ENCODE results near the gene MYO1H.
"Not testable (repeated sequence)": the region's sequence is repeated elsewhere in the genome, so short reads cannot be mapped to it uniquely, and the experiment has no call there.

The MYO1H gene

GRCh38 chr12:109473526-109474270, 126.0 kb downstream of the MYO1H start:
- DNase-seq, result not testable (repeated sequence)

- no peak for DNase-seq
These were observed 127.4 kb downstream of the MYO1H start for GRCh38 chr12:109475121-109475520.

- peak; percentile 4 for DNase-seq
These were observed 128.5 kb downstream of the MYO1H start for GRCh38 chr12:109475993-109476806.

- no peak for DNase-seq
These were observed 129.1 kb downstream of the MYO1H start for GRCh38 chr12:109476807-109477184.

GRCh38 chr12:109477185-109477962, 129.7 kb downstream of the MYO1H start, which contains the start of the genes KCTD10 and UBE3B:
TSS of gene KCTD10 (minus strand) at chr12:109477300. CDS start at chr12:109477262, 38 bp downstream.
TSS of gene UBE3B (plus strand) at chr12:109477634. CDS start at chr12:109483552, 5,918 bp downstream.
- peak; percentile 91 for DNase-seq

GRCh38 chr12:109477963-109478315, 130.2 kb downstream of the MYO1H start:
- DNase-seq, result no peak

- DNase-seq, result no peak
These were observed 132.1 kb downstream of the MYO1H start for GRCh38 chr12:109479761-109480160.

- DNase-seq, result no peak
These were observed 132.7 kb downstream of the MYO1H start for GRCh38 chr12:109480356-109480755.

GRCh38 chr12:109481863-109482262, 134.2 kb downstream of the MYO1H start:
- no peak for DNase-seq

GRCh38 chr12:109482491-109482890, 134.8 kb downstream of the MYO1H start:
- no peak for DNase-seq

GRCh38 chr12:109482894-109483293, 135.2 kb downstream of the MYO1H start:
- DNase-seq, result no peak

- no peak for DNase-seq
These were observed 135.6 kb downstream of the MYO1H start for GRCh38 chr12:109483346-109483745.

GRCh38 chr12:109485201-109485600, 137.5 kb downstream of the MYO1H start:
- no peak for DNase-seq

GRCh38 chr12:109487181-109488050, 139.7 kb downstream of the MYO1H start:
- DNase-seq, result no peak

GRCh38 chr12:109488051-109488665, 140.5 kb downstream of the MYO1H start:
- no peak for DNase-seq

- no peak for DNase-seq
These were observed 141.6 kb downstream of the MYO1H start for GRCh38 chr12:109489016-109489954.

GRCh38 chr12:109489955-109490565, 142.4 kb downstream of the MYO1H start:
- DNase-seq, result no peak

- no peak for DNase-seq
These were observed 144.0 kb downstream of the MYO1H start for GRCh38 chr12:109491671-109492070.

GRCh38 chr12:109492371-109492770, 144.7 kb downstream of the MYO1H start:
- DNase-seq, result no peak

GRCh38 chr12:109493090-109493489, 145.4 kb downstream of the MYO1H start:
- DNase-seq, result no peak

Measured in stimulated activated CD4-positive, alpha-beta T cell treated with anti-CD3 and anti-CD28 coated beads, Interleukin-15, amount 100 ng/mL, for 24 hours (primary cell).